Muscle layer of colon (tissue), 2 donors: ENCODE data around the gene TRIM2.

ENCODE experiments used
- H3K27ac ChIP-seq: one replicate; pipeline ENCODE4 v1.7.0; 2013; ENCODE audit warnings: low read depth, mild to moderate bottlenecking, low read length, moderate library complexity
- H3K27me3 ChIP-seq, 2 donors: one replicate each; pipeline ENCODE4 v1.7.0; 2013; ENCODE audit warnings: low read length in 2 of 2, mild to moderate bottlenecking in 2 of 2; ENCODE audit not compliant: insufficient read depth in 2 of 2, control insufficient read depth in 1 of 2
- H3K36me3 ChIP-seq: one replicate; pipeline ENCODE4 v1.7.0; 2013; ENCODE audit warnings: mild to moderate bottlenecking, low read length; ENCODE audit not compliant: insufficient read depth
- H3K4me1 ChIP-seq: one replicate; pipeline ENCODE4 v1.7.0; 2013; ENCODE audit warnings: mild to moderate bottlenecking, low read length; ENCODE audit not compliant: insufficient read depth
- H3K4me3 ChIP-seq, 2 donors: one replicate each; pipeline ENCODE4 v1.7.0; 2013; ENCODE audit warnings: low read length in 2 of 2, low read depth in 1 of 2, mild to moderate bottlenecking in 1 of 2, moderate library complexity in 1 of 2
- H3K9ac ChIP-seq: one replicate; pipeline ENCODE4 v1.7.0; 2013; ENCODE audit warnings: low read length
- H3K9me3 ChIP-seq: one replicate; pipeline ENCODE4 v1.7.0; 2013; ENCODE audit warnings: mild to moderate bottlenecking, low read length
- donor health status: abdominal sarcoma.
- donor health status: Adenocarcinoma of cecum.

Gene TRIM2

DNA sequence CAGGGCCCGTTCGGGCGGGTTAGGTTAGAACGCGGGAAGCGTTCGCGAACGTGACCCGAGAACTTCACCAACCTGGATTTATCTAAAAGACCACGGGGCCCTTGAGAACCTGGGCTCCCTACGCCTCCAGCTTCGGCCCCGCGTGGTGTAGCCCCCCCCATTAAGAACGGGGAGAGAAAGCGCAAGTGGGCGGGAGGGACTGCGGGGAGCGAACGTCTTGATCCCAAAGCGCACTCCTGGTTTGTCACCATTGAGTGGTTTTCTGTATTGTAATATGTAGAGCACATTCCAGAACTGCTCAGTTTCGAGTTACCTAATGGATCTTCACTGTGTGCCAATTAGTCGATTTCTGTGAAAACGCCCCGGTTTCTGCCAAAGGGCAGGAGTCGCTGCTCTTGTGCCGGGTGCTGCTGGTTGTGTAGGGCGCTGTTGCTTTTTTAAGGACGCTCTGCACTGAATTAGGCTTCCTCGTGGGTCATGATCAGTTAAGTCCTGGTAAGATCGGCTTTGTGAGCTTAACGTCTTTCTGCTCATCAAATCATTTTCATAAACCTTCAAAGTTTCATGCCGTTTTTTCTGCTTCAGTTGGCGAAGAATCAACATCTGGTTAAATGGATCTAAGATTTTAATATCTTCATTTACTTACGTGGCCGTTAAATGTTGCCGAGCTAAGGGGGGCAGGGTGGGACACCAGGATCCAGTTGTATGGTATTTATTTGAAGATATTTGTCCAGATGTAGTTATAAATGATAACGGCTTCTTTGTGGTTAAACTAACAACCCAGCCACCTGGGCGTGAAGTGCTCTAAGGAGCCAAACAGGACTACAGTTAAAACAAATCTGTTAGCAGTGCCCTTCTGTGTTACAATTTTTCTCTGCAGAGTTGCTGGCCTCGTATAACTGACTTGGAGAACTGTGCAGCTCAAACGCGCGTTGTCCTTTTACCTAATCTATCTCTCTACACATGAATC is 141.1 kb downstream of the TRIM2 start:
- Histone ChIP-seq H3K9ac (no peak overlapping the region), H3K4me3 (peak overlapping the region; percentile 80 to 83), H3K9me3 (no peaks in the 10 kb centered on the region), H3K36me3 (no peaks in the 10 kb centered on the region), H3K4me1 (no peaks in the 10 kb centered on the region), H3K27ac (no peak overlapping the region), H3K27me3 (no peaks in the 10 kb centered on the region)

GRCh38 chr4:153346031-153346430 is 141.8 kb downstream of the TRIM2 start:
- peak overlapping the region in 1 of 2 donors; percentile 83 for H3K4me3 ChIP-seq
- H3K36me3 ChIP-seq = no peaks in the 10 kb centered on the region
- no peaks in the 10 kb centered on the region for H3K4me1 ChIP-seq
- no peak overlapping the region for H3K9ac ChIP-seq
- H3K27me3 ChIP-seq = no peaks in the 10 kb centered on the region
- H3K27ac ChIP-seq = no peak overlapping the region
- no peaks in the 10 kb centered on the region for H3K9me3 ChIP-seq

DNA sequence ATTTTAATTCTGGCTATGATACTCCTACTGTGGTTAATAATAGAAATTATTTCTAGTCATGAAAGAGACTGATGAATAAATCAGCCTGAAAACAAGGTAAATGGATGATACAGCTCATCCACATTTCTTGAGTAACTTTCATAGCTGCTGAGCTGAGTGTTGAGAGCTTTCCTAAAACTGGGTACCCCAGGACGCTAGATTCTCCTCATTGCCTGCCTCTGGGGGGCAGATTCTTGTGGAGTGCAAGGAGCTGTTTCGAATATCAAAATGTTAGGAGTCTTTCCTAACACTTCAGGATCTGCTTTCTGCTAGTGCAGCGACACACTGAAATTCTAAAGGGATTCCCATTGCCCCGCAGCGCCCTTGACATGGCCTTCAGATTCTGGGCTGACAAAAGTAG is 142.3 kb downstream of the TRIM2 start:
- H3K27me3 ChIP-seq = no peaks in the 10 kb centered on the region
- no peaks in the 10 kb centered on the region for H3K4me1 ChIP-seq
- no peak overlapping the region for H3K27ac ChIP-seq
- H3K36me3 ChIP-seq = no peaks in the 10 kb centered on the region
- no peaks in the 10 kb centered on the region for H3K9me3 ChIP-seq
- H3K9ac ChIP-seq = no peak overlapping the region
- H3K4me3 ChIP-seq = no peak overlapping the region

GRCh38 chr4:153347117-153347516 is 142.9 kb downstream of the TRIM2 start:
- no peak overlapping the region for H3K27ac ChIP-seq
- H3K4me3 ChIP-seq = no peak overlapping the region
- H3K27me3 ChIP-seq = no peaks in the 10 kb centered on the region
- H3K4me1 ChIP-seq = no peaks in the 10 kb centered on the region
- no peaks in the 10 kb centered on the region for H3K36me3 ChIP-seq
- no peaks in the 10 kb centered on the region for H3K9me3 ChIP-seq
- no peak overlapping the region for H3K9ac ChIP-seq

DNA sequence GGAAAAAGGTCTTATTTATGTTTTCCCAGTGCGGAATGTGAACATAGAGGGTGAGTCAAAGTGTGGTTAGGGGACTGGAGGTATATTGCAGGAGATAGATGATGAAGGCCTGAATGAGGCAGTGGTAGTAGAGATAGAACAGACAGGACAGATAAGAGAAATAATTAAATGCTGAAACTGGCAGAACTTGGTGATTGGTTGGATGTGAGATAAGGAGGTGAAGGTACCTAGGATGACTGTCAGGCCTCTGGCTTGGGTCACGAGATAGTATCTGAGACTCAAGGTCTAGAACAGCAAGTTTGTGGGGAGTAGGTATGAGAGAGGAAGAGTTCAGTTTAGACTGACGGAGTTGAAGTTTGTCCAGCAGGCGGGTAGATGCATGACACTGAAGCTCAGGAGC is 143.8 kb downstream of the TRIM2 start:
- H3K4me3 ChIP-seq = no peak overlapping the region
- no peaks in the 10 kb centered on the region for H3K9me3 ChIP-seq
- H3K4me1 ChIP-seq = no peaks in the 10 kb centered on the region
- H3K27ac ChIP-seq = no peak overlapping the region
- H3K27me3 ChIP-seq = no peaks in the 10 kb centered on the region
- no peak overlapping the region for H3K9ac ChIP-seq
- H3K36me3 ChIP-seq = no peaks in the 10 kb centered on the region

GRCh38 chr4:153349206-153349805 is 145.1 kb downstream of the TRIM2 start:
- H3K9ac ChIP-seq = no peak overlapping the region

DNA sequence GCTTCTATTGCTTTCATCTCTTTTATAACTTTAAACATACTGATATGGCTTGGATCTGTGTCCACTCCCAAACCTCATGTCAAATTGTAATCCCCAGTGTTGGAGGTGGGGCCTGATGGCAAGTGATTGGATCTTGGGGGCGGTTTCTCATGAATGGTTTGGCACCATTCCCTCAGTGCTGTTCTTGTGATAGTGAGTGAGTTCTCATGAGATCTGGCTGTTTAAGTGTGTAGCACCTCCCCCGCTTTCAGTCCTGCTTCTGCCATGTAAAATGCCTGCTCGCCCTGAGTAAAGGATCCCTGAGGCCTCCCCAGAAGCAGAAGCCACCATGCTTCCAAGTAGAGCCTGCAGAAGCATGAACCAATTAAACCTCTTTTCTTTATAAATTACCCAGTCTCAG is 157.9 kb downstream of the TRIM2 start:
- Histone ChIP-seq H3K4me3 (no peak overlapping the region), H3K27me3 (no peaks in the 10 kb centered on the region), H3K9ac (no peak overlapping the region), H3K9me3 (no peaks in the 10 kb centered on the region), H3K4me1 (no peaks in the 10 kb centered on the region), H3K36me3 (no peaks in the 10 kb centered on the region), H3K27ac (no peak overlapping the region)

More at GRCh38 chr4:153349206-153349805, 145.1 kb downstream of the TRIM2 start:
- no peaks in the 10 kb centered on the region for H3K4me1 ChIP-seq
- H3K27ac ChIP-seq = no peak overlapping the region
- no peak overlapping the region for H3K4me3 ChIP-seq
- H3K9me3 ChIP-seq = no peaks in the 10 kb centered on the region
- H3K27me3 ChIP-seq = no peaks in the 10 kb centered on the region
- H3K36me3 ChIP-seq = no peaks in the 10 kb centered on the region

GRCh38 chr4:153364061-153364460 is 159.8 kb downstream of the TRIM2 start:
- Histone ChIP-seq H3K4me1 (no peaks in the 10 kb centered on the region), H3K27ac (no peak overlapping the region), H3K4me3 (no peak overlapping the region), H3K9me3 (no peaks in the 10 kb centered on the region), H3K9ac (no peak overlapping the region), H3K36me3 (no peaks in the 10 kb centered on the region), H3K27me3 (no peaks in the 10 kb centered on the region)

DNA sequence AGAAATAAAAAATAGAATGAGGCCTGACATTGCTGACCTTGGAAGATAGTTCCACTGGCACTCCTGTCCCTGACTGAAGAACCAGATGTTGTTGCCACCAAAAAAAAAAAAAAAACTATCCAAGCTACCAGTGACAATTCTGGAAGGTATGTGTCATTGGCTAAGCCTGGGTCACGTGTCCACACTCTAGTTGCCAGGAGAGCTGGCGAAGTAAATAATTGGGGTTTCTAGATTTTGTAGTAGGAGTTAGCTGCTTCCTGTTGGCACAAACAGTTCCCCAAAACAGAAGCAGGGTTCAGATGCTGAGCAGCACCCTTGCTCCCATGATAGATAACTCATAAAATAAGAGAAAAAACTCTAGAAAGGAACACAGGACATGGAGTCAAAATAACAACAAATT is 160.8 kb downstream of the TRIM2 start:
- Histone ChIP-seq H3K27me3 (no peaks in the 10 kb centered on the region), H3K4me1 (no peaks in the 10 kb centered on the region), H3K9me3 (no peaks in the 10 kb centered on the region), H3K9ac (no peak overlapping the region), H3K4me3 (no peak overlapping the region), H3K36me3 (no peaks in the 10 kb centered on the region), H3K27ac (no peak overlapping the region)

GRCh38 chr4:153366486-153366885 is 162.2 kb downstream of the TRIM2 start:
- Histone ChIP-seq H3K27me3 (no peaks in the 10 kb centered on the region), H3K9me3 (no peaks in the 10 kb centered on the region), H3K4me1 (no peaks in the 10 kb centered on the region), H3K36me3 (no peaks in the 10 kb centered on the region), H3K27ac (no peak overlapping the region), H3K4me3 (no peak overlapping the region), H3K9ac (no peak overlapping the region)

DNA sequence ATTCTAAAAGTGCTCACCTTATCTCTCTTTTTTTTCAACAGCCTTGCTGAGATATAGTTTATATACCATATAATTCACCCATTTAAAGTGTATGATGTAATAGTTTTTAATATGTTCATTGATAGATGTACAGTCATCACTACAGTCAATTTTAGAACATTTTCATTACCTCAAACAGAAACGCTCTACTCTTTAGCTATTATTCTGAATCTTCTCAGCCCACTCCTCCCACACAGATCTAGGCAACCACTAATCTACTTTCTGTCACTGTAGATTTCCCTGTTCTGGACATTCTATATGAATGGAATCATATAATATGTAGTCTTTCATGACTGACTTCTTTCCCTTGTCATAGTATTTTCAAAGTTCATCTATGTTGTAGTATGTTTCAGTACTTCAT is 162.8 kb downstream of the TRIM2 start:
- H3K27ac ChIP-seq = no peak overlapping the region
- H3K36me3 ChIP-seq = no peaks in the 10 kb centered on the region
- H3K4me3 ChIP-seq = no peak overlapping the region
- no peak overlapping the region for H3K9ac ChIP-seq
- no peaks in the 10 kb centered on the region for H3K27me3 ChIP-seq
- no peaks in the 10 kb centered on the region for H3K4me1 ChIP-seq
- H3K9me3 ChIP-seq = no peaks in the 10 kb centered on the region
